Neural cell (in vitro differentiated cells): ENCODE results near the gene BTBD6. TPM values are rescaled to one million over a fixed set of nuclear protein-coding genes. Genes with fewer than 3 reads are reported as not detected.

Experiments
- H2AFZ ChIP-seq: fragments of 200-600, 300-800 bp; sonication (generic), shearing (Covaris generic); 2 replicates; pipeline ENCODE4 v1.6.0; 2014; ENCODE audit warnings: low read depth, mild to moderate bottlenecking, antibody characterized with exemption, low read length, moderate library complexity
- H3F3A ChIP-seq: fragments of 200-600 bp; shearing (Covaris generic); 2 replicates; pipeline ENCODE4 v1.6.1; 2016; ENCODE audit warnings: mild to moderate bottlenecking, moderate library complexity, mixed read lengths, antibody characterized with exemption, low read length; ENCODE audit not compliant: insufficient read depth, poor library complexity, severe bottlenecking
- H3K27ac ChIP-seq: fragments of 200-600, 300-800 bp; sonication (generic), shearing (Covaris generic); 2 replicates; pipeline ENCODE4 v1.5.1; 2014; ENCODE audit warnings: mild to moderate bottlenecking, low read length, moderate library complexity
- H3K27me3 ChIP-seq: fragments of 300-800, 200-600 bp; sonication (generic), shearing (Covaris generic); 2 replicates; pipeline ENCODE4 v1.6.0; 2014; ENCODE audit warnings: mild to moderate bottlenecking, low read depth, low read length, moderate library complexity; ENCODE audit not compliant: insufficient read depth
- H3K36me3 ChIP-seq: fragments of 300-800, 200-600 bp; sonication (generic), shearing (Covaris generic); 2 replicates; pipeline ENCODE4 v1.5.1; 2014; ENCODE audit warnings: mild to moderate bottlenecking, antibody characterized with exemption, low read length, moderate library complexity; ENCODE audit not compliant: insufficient read depth
- H3K4me2 ChIP-seq: fragments of 300-800, 200-600 bp; sonication (generic), shearing (Covaris generic); 2 replicates; pipeline ENCODE4 v1.6.0; 2014; ENCODE audit warnings: mild to moderate bottlenecking, low read length
- H3K4me3 ChIP-seq: fragments of 300-800, 200-600 bp; sonication (generic), shearing (Covaris generic); 2 replicates; pipeline ENCODE4 v1.5.1; 2014; ENCODE audit warnings: mild to moderate bottlenecking, low read length, moderate library complexity
- H3K79me2 ChIP-seq: fragments of 200-600 bp; shearing (Covaris generic); replicated peaks from 2 replicates; pipeline ENCODE4 v1.6.0; 2014; ENCODE audit warnings: mild to moderate bottlenecking, low read length, moderate library complexity; ENCODE audit not compliant: insufficient read depth
- H3K9ac ChIP-seq: fragments of 300-800, 200-600 bp; sonication (generic), shearing (Covaris generic); 2 replicates; pipeline ENCODE4 v1.6.1; 2016; ENCODE audit warnings: mild to moderate bottlenecking, low read length, mixed read lengths
- H3K9me2 ChIP-seq: fragments of 200-600 bp; shearing (Covaris generic); 2 replicates; pipeline ENCODE4 v1.6.1; 2016; ENCODE audit warnings: mild to moderate bottlenecking, low read length, mixed read lengths; ENCODE audit not compliant: insufficient read depth
- H3K9me3 ChIP-seq: fragments of 200-600, 300-800 bp; sonication (generic), shearing (Covaris generic); 2 replicates; pipeline ENCODE4 v1.6.1; 2016; ENCODE audit warnings: mild to moderate bottlenecking, mixed run types, low read length, moderate library complexity, mixed read lengths
- H4K20me1 ChIP-seq: fragments of 200-600 bp; shearing (Covaris generic); 2 replicates; pipeline ENCODE4 v1.6.1; 2016; ENCODE audit warnings: mild to moderate bottlenecking, mixed run types; ENCODE audit not compliant: insufficient read depth
- EP300 ChIP-seq: fragments of 450-650 bp; conservative IDR thresholded peaks from 2 replicates; pipeline ENCODE4 v1.6.1; 2014; ENCODE audit warnings: antibody characterized with exemption, mild to moderate bottlenecking, moderate library complexity; ENCODE audit not compliant: poor library complexity, severe bottlenecking
- EZH2 ChIP-seq: fragments of 200-600, 300-800 bp; shearing (Covaris generic), sonication (generic); IDR thresholded peaks from 2 replicates; pipeline ENCODE4 v1.6.1; 2014; ENCODE audit warnings: antibody characterized with exemption, low read length, borderline replicate concordance, mild to moderate bottlenecking; ENCODE audit not compliant: insufficient read depth, poor library complexity, severe bottlenecking
- MXI1 ChIP-seq: fragments of 450-650 bp; conservative IDR thresholded peaks from 2 replicates; pipeline ENCODE4 v1.6.1; 2014; ENCODE audit warnings: antibody characterized with exemption, mild to moderate bottlenecking; ENCODE audit not compliant: poor library complexity, severe bottlenecking
- POLR2AphosphoS5 ChIP-seq: IDR thresholded peaks from 2 replicates; pipeline ENCODE4 v1.6.1; 2012
- RAD21 ChIP-seq: fragments of 450-650 bp; conservative IDR thresholded peaks from 2 replicates; pipeline ENCODE4 v1.6.1; 2014; ENCODE audit warnings: antibody characterized with exemption, mild to moderate bottlenecking, moderate library complexity
- SMC3 ChIP-seq: fragments of 450-650 bp; conservative IDR thresholded peaks from 2 replicates; pipeline ENCODE4 v1.6.1; 2014; ENCODE audit warnings: antibody characterized with exemption, mild to moderate bottlenecking, moderate library complexity; ENCODE audit not compliant: poor library complexity
- TAF1 ChIP-seq: IDR thresholded peaks from 2 replicates; pipeline ENCODE4 v1.6.1; 2012; ENCODE audit warnings: low read depth
- polyA plus RNA-seq: library from polyadenylated mRNA; depleted of rRNA; stranded (reverse); fragments of >200 nt; gene quantifications from 2 replicates; pipeline ENCODE4 v1.2.3, GENCODE V29; 2014
- TF ChIP-seq, protein P1 (sequence below): fragments of 450-650 bp; IDR thresholded peaks from 2 replicates; pipeline ENCODE4 v1.5.1; 2014; ENCODE audit warnings: antibody characterized with exemption, mild to moderate bottlenecking, moderate library complexity; ENCODE audit not compliant: poor library complexity, severe bottlenecking
- TF ChIP-seq, protein P2 (sequence below): IDR thresholded peaks from 2 replicates; pipeline ENCODE4 v1.6.1; 2012; ENCODE audit warnings: borderline replicate concordance

BTBD6 gene
- polyA plus RNA-seq, 1 donor from 2014 or later = 94.1 TPM

DNA sequence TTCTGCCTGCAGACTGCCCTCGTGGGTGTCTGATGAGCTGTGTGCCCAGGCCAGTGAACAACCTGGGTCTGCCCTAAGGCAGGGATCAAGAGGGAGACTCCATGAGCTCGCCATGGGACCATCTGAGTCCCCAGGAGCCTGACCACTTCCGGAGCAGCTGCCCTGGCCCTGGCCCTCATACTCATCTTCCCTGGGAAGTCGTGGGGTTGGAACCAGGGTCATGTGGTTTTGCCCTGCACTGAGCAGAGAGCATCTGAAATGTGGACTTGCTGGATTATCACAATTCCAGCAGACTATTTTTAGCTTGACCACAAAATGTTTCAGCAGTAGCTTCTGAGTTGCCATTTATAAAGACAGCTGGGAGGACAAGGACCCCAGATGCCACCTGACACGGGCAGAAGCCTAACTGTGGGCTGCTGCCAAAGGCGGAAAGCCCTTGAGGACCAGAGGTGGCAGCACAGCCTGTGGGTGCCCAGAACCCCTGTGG, 6.7 kb downstream of the BTBD6 start:
- no peaks in the 10 kb centered on the region for H3K27me3 ChIP-seq
- TF ChIP-seq, protein P1, sequence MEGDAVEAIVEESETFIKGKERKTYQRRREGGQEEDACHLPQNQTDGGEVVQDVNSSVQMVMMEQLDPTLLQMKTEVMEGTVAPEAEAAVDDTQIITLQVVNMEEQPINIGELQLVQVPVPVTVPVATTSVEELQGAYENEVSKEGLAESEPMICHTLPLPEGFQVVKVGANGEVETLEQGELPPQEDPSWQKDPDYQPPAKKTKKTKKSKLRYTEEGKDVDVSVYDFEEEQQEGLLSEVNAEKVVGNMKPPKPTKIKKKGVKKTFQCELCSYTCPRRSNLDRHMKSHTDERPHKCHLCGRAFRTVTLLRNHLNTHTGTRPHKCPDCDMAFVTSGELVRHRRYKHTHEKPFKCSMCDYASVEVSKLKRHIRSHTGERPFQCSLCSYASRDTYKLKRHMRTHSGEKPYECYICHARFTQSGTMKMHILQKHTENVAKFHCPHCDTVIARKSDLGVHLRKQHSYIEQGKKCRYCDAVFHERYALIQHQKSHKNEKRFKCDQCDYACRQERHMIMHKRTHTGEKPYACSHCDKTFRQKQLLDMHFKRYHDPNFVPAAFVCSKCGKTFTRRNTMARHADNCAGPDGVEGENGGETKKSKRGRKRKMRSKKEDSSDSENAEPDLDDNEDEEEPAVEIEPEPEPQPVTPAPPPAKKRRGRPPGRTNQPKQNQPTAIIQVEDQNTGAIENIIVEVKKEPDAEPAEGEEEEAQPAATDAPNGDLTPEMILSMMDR = no peak
- TF ChIP-seq, protein P2, sequence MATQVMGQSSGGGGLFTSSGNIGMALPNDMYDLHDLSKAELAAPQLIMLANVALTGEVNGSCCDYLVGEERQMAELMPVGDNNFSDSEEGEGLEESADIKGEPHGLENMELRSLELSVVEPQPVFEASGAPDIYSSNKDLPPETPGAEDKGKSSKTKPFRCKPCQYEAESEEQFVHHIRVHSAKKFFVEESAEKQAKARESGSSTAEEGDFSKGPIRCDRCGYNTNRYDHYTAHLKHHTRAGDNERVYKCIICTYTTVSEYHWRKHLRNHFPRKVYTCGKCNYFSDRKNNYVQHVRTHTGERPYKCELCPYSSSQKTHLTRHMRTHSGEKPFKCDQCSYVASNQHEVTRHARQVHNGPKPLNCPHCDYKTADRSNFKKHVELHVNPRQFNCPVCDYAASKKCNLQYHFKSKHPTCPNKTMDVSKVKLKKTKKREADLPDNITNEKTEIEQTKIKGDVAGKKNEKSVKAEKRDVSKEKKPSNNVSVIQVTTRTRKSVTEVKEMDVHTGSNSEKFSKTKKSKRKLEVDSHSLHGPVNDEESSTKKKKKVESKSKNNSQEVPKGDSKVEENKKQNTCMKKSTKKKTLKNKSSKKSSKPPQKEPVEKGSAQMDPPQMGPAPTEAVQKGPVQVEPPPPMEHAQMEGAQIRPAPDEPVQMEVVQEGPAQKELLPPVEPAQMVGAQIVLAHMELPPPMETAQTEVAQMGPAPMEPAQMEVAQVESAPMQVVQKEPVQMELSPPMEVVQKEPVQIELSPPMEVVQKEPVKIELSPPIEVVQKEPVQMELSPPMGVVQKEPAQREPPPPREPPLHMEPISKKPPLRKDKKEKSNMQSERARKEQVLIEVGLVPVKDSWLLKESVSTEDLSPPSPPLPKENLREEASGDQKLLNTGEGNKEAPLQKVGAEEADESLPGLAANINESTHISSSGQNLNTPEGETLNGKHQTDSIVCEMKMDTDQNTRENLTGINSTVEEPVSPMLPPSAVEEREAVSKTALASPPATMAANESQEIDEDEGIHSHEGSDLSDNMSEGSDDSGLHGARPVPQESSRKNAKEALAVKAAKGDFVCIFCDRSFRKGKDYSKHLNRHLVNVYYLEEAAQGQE = no peak
- TF ChIP-seq POLR2AphosphoS5 (no peak), MXI1 (no peak), EZH2 (no peak), SMC3 (no peak), RAD21 (no peak), TAF1 (no peak), EP300 (no peak)
- no peak overlapping the region for H3K4me2 ChIP-seq
- no peak overlapping the region for H2AFZ ChIP-seq
- H3K36me3 ChIP-seq = no peaks in the 10 kb centered on the region
- H4K20me1 ChIP-seq = no peaks in the 10 kb centered on the region
- no peaks in the 10 kb centered on the region for H3K9me2 ChIP-seq
- H3K27ac ChIP-seq = no peak overlapping the region
- no peaks in the 10 kb centered on the region for H3K9me3 ChIP-seq
- no peaks in the 10 kb centered on the region for H3K79me2 ChIP-seq
- H3K4me3 ChIP-seq = no peak overlapping the region
- no peak overlapping the region for H3K9ac ChIP-seq
- no peaks in the 10 kb centered on the region for H3F3A ChIP-seq

DNA sequence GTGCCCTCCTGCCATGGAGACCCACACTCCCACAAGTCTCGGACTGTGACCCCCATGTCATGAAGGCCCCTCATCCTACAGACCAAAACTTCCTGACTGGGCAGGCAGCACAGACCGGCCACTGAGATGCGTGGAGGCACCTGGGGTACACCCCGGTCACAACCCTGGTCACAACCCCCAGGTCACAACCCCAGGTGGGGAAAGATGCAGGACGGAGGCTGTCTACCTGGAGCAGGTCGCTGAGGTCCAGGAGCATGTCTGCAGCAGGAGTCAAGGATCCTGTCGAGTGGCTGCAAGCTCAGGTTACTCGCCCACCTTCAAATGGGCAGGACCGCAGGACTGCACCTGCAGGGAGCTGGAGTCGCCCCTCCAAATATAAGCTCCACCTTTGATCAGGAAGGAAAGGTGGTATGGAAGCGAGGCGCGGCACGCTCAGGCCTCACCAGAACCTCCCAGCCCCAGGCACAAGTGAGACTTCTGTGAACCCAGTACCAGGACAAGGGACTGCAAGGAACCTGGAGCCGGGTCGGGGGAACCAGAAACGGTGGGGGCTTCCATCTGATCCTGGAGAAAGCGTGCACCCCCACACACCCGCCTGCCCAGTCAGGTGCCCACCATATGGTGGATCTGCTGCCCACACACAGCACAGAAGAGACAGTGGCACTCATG, 8.1 kb downstream of the BTBD6 start:
- Histone ChIP-seq H3F3A (no peaks in the 10 kb centered on the region), H3K9me3 (no peaks in the 10 kb centered on the region), H3K36me3 (no peaks in the 10 kb centered on the region), H3K4me2 (no peak overlapping the region), H3K27ac (no peak overlapping the region), H3K4me3 (no peak overlapping the region), H3K79me2 (no peaks in the 10 kb centered on the region), H3K9ac (no peak overlapping the region), H3K9me2 (no peaks in the 10 kb centered on the region), H4K20me1 (no peaks in the 10 kb centered on the region), H2AFZ (no peak overlapping the region), H3K27me3 (no peaks in the 10 kb centered on the region)
- TF ChIP-seq, protein P1 = no peak
- TF ChIP-seq TAF1 = no peak
- no peak for TF ChIP-seq SMC3
- no peak for TF ChIP-seq RAD21
- TF ChIP-seq MXI1 = no peak
- TF ChIP-seq EZH2 = no peak
- no peak for TF ChIP-seq POLR2AphosphoS5
- no peak for TF ChIP-seq EP300
- TF ChIP-seq, protein P2 = no peak
